Thyroid gland (tissue), 4 donors: ENCODE results near the gene SHISAL1. TPM values are rescaled to one million over a fixed set of nuclear protein-coding genes. Genes with fewer than 3 reads are reported as not detected.

Source experiments
- DNase-seq, 2 donors: peaks; one replicate each; pipeline ENCODE4 v3.0.0-alpha.2; 2019
- H3K27ac ChIP-seq, 3 donors: fragments of 200-600 bp; sonication (generic); 1 replicate in 2 of 3; 2 replicates in 1 of 3; pipeline ENCODE4 v1.5.1; 2016 to 2019; ENCODE audit warnings: mild to moderate bottlenecking in 1 of 3, moderate library complexity in 1 of 3
- H3K27me3 ChIP-seq: fragments of 200-600 bp; sonication (generic); one replicate; pipeline ENCODE4 v1.5.1; 2019
- H3K36me3 ChIP-seq, 2 donors: fragments of 200-600 bp; sonication (generic); one replicate each; pipeline ENCODE4 v1.5.1; 2016 to 2019
- H3K4me1 ChIP-seq, 2 donors: fragments of 200-600 bp; sonication (generic); one replicate each; pipeline ENCODE4 v1.5.1; 2017 to 2019
- H3K4me3 ChIP-seq, 3 donors: fragments of 200-600 bp; sonication (generic); replicated peaks in 1 of 3; 1 replicate in 2 of 3; 2 replicates in 1 of 3; pipeline ENCODE4 v1.5.1; 2016; ENCODE audit warnings: mild to moderate bottlenecking in 1 of 3
- H3K9me3 ChIP-seq: fragments of 200-600 bp; sonication (generic); one replicate; pipeline ENCODE4 v1.5.1; 2017
- POLR2A ChIP-seq, 2 donors: fragments of 450-650 bp; IDR thresholded peaks; one replicate each; pipeline ENCODE4 v1.6.1; 2017; ENCODE audit warnings: antibody characterized with exemption in 2 of 2, mild to moderate bottlenecking in 2 of 2, moderate library complexity in 1 of 2
- WGBS, 2 donors: methylation state at CpG; one replicate each; pipeline ENCODE4 v1.1.5; 2017; 5-methylcytosine and 5-hydroxymethylcytosine counted together
- intact Hi-C: fragments of 100-400 bp; cut with DNase I; formaldehyde crosslinking; loops from one replicate; pipeline ENCODE4 v1.15.1; 2023
- total RNA-seq, 4 donors: library from RNA; depleted of rRNA; stranded (reverse); fragments of >200 nt; gene quantifications; one replicate each; pipeline ENCODE4 v1.2.3, GENCODE V29; 2016
- TF ChIP-seq, protein P1 (sequence below), 6 experiments: fragments of 200-600 bp in 3 of 6; fragments of 450-650 bp in 3 of 6; sonication (generic) in 3 of 6; IDR thresholded peaks; one replicate each; pipeline ENCODE4 v1.5.1; 2016 to 2019; ENCODE audit warnings: antibody characterized with exemption in 6 of 6, mild to moderate bottlenecking in 2 of 6, inconsistent platforms in 1 of 6, moderate library complexity in 1 of 6

SHISAL1 gene
- total RNA-seq, 4 donors from 2014 or later = 0.22 to 1.9 (median 1.0) TPM

DNA sequence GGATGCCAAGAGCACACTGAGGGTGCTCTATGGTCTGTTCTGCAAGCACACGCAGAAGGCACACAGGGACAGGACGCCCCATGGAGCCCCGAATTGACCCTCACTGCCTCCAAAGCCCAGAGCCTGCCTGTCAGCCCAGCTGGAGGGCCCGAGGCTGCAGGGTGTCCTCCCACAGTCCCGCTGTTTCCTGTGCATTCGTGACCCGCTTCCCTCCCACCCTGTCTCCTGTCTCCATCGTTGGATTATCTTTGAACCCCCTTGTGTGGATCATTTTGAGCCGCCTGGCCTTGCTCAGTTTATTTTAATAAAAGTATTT is 106.5 kb downstream of the SHISAL1 start:
- intact Hi-C loops = no loop called here
- H3K9me3 ChIP-seq = no peaks in the 10 kb centered on the region
- no peak for DNase-seq
- no peaks in the 10 kb centered on the region for H3K36me3 ChIP-seq
- H3K27ac ChIP-seq = no peak overlapping the region
- TF ChIP-seq, protein P1, sequence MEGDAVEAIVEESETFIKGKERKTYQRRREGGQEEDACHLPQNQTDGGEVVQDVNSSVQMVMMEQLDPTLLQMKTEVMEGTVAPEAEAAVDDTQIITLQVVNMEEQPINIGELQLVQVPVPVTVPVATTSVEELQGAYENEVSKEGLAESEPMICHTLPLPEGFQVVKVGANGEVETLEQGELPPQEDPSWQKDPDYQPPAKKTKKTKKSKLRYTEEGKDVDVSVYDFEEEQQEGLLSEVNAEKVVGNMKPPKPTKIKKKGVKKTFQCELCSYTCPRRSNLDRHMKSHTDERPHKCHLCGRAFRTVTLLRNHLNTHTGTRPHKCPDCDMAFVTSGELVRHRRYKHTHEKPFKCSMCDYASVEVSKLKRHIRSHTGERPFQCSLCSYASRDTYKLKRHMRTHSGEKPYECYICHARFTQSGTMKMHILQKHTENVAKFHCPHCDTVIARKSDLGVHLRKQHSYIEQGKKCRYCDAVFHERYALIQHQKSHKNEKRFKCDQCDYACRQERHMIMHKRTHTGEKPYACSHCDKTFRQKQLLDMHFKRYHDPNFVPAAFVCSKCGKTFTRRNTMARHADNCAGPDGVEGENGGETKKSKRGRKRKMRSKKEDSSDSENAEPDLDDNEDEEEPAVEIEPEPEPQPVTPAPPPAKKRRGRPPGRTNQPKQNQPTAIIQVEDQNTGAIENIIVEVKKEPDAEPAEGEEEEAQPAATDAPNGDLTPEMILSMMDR (IDR thresholded peaks at IDR 0.05) = no peak
- H3K4me1 ChIP-seq = no peaks in the 10 kb centered on the region
- no peak overlapping the region for H3K4me3 ChIP-seq
- 79 to 89% methylated on average over 9 of the region's 9 CpGs for WGBS, 2 donors
- H3K27me3 ChIP-seq = no peaks in the 10 kb centered on the region

DNA sequence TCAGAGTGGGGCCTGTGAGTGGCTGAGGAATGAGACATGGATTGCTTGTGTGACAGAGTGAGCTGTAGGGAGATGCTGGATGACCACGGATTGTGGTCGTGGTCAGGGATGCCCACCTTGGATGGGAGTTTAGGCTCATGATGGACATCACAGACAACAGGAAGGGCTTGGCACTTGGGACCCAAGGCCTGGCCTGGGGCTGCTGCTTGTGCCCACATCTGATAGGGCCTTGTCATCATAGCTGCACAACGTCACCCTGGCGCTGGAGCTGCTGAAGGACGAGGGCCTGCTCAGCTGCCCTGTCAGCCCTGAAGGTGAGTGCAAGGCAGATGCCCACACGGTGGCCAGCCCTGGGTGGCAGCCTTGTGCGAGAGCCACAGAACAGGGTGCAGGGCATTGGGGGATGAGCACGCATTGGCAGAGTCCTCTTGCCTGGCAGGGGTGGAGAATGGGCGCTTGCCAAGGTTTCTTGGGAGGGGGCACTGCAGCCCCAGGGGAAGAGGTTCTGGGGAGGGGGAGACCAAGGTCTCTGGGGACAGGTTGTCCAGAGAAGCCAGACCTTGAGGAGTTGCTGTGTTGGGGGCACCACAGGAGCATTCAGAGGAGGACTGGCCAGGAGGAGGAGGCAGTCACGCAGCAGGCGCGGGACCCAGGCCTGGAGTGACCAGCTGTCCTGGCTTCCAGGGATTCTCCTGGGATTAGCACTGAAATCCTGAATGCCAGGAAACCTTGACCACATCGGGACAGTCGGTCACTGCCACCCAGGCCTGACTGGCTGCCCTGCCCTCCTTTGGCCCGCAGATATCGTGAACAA is 107.0 kb downstream of the SHISAL1 start:
- H3K27ac ChIP-seq = no peak overlapping the region
- no peak overlapping the region for H3K4me3 ChIP-seq
- intact Hi-C loops = no loop called here
- no peak for TF ChIP-seq POLR2A (IDR thresholded peaks at IDR 0.05)
- TF ChIP-seq, protein P1 (IDR thresholded peaks at IDR 0.05) = no peak
- DNase-seq = no peak
- no peaks in the 10 kb centered on the region for H3K4me1 ChIP-seq
- no peaks in the 10 kb centered on the region for H3K27me3 ChIP-seq
- no peaks in the 10 kb centered on the region for H3K9me3 ChIP-seq
- no peaks in the 10 kb centered on the region for H3K36me3 ChIP-seq
- WGBS, 2 donors = 91 to 97% methylated on average over 11 to 16 of the region's 16 CpGs

DNA sequence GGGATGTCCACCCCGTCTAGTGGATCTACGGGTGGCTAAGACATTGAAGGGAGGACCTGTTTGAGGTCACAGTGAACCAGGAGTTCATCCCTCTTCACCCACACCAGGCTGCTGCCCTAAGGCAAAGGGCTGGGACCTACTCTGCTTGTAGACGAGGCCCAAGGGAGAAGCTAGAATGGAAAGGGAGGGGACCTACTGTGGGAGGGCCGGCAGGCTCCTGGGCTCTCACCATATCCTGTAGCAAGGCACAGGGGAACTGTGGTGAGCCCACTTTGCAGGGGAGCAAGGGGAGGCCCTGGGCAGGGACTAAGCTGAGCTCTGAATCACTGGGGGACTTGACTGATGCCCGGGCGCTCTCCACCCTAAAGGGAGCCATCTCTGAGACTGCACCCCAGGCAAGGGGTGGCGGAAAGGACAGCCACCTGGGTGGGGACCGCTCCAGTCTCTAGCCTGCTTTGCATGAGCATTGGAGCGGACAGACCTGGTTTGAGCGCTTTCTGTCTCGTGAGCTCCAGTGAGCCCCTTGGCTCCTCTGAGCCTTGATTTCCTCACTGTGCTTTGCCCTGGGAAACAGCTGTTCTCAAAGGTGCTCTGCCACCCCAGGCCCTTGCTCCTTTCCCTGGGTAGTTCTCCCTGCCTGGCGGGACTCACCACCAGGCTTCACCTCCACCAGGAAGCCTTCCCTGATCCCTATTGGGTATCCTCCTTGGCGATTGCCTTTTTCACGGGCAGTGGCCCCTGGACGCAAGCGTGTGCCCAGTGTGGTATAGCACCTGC is 107.8 kb downstream of the SHISAL1 start:
- no peak for TF ChIP-seq POLR2A (IDR thresholded peaks at IDR 0.05)
- TF ChIP-seq, protein P1 (IDR thresholded peaks at IDR 0.05) = no peak
- no peak overlapping the region for H3K27ac ChIP-seq
- H3K4me1 ChIP-seq = no peaks in the 10 kb centered on the region
- intact Hi-C loops = no loop called here
- 87 to 90% methylated on average over 8 to 9 of the region's 16 CpGs for WGBS, 2 donors
- no peaks in the 10 kb centered on the region for H3K27me3 ChIP-seq
- no peaks in the 10 kb centered on the region for H3K36me3 ChIP-seq
- no peaks in the 10 kb centered on the region for H3K9me3 ChIP-seq
- DNase-seq = no peak
- H3K4me3 ChIP-seq = no peak overlapping the region

DNA sequence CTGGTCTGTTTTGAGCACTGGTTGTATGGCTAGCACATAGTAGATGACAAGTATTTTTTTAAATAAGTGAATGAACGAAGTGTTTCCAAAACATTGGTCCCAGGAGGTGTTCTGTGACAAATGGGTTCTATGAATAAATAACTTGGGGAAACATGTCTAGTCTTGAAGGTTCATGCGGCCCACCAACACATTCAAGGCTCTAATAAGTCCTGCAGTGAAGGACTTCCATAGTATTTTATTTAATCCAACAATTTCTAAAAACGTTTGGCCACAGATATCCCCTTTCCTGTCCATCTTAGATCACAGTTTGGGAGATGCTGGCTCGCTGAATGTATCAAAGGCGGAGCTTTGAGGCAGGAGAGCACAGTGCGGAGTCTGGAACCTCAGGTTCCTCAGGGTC is 109.5 kb downstream of the SHISAL1 start:
- Histone ChIP-seq H3K9me3 (no peaks in the 10 kb centered on the region), H3K4me1 (no peaks in the 10 kb centered on the region), H3K27ac (no peak overlapping the region), H3K36me3 (no peaks in the 10 kb centered on the region), H3K27me3 (no peaks in the 10 kb centered on the region), H3K4me3 (no peak overlapping the region)
- no peak for TF ChIP-seq POLR2A (IDR thresholded peaks at IDR 0.05)
- TF ChIP-seq, protein P1 (IDR thresholded peaks at IDR 0.05) = no peak
- 67 to 74% methylated on average over 6 of the region's 6 CpGs for WGBS, 2 donors
- intact Hi-C loops = no loop called here
- DNase-seq = no peak

DNA sequence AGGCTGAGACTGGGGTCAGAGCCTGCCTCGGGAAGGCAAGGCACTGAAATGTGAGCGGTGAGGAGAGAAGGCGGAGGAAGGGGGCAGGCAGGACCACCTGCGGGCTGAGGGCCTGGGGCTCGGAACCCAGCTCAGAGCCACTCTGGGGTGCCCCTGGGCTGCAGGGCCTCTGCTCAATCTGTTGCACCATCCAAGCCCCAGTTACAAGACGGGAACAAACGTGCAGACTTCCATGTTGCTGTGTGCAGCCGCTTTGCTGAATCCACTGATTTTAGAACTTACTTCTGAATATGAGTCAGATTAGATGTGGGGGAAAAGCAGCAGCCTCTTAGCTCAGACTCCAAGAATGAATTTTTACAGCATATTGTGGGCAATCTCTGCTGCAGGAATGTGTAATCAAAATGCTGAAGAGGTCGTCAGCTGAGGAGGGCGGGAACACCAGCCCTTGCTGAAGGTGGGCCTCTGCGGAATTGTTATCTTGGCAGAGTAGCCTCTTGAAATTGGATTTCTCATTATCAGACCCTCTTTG is 110.4 kb downstream of the SHISAL1 start:
- Histone ChIP-seq H3K9me3 (no peaks in the 10 kb centered on the region), H3K27ac (no peak overlapping the region), H3K4me3 (no peak overlapping the region), H3K27me3 (no peaks in the 10 kb centered on the region), H3K4me1 (no peaks in the 10 kb centered on the region), H3K36me3 (no peaks in the 10 kb centered on the region)
- 73 to 79% methylated on average over 11 of the region's 11 CpGs for WGBS, 2 donors
- DNase-seq = no peak
- intact Hi-C loops = no loop called here
- TF ChIP-seq, protein P1 (IDR thresholded peaks at IDR 0.05) = no peak
- TF ChIP-seq POLR2A (IDR thresholded peaks at IDR 0.05) = no peak
